Measurements from ENCODE around the gene MICALL1.
A peak's percentile ranks its signal among the peaks of the same experiment; 100 is the strongest.
"Not testable (repeated sequence)": the region's sequence is repeated elsewhere in the genome, so short reads cannot be mapped to it uniquely, and the experiment has no call there.

The MICALL1 gene

DNA sequence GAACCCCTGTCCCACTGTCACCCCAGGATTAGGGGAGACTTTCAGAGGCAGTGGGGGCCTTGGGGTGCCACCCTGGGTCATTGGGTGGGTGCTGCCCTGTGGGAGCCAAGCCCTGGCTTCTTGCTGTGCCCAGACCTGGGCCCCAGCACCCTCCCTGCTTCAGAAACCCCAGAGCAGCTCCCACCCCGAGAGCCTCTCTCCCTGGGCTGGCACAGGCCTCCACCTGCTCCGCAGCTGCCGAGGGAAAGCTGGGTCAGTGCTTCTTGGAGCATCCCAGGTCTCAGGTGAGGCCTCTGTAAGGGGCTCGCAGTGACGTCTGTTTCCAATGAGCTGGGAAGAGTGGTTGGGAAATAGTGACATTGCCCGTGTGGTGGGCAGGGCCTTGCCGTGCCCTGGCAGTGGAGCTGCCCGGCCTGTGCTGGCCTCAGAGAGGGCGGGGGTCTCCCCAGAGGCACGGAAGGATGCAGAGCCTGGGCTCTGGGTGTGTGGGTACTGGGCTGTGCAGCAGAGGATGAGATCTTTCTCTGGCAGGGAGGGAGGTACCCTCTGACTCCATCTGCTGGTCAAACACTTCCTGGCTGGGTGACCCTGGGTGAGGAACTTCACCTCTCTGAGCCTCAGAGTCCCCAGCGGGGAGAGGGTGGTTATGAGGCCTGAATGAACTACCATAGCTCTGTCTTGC lies 24.3 kb downstream of the MICALL1 start:
- no peak for DNase-seq

DNA sequence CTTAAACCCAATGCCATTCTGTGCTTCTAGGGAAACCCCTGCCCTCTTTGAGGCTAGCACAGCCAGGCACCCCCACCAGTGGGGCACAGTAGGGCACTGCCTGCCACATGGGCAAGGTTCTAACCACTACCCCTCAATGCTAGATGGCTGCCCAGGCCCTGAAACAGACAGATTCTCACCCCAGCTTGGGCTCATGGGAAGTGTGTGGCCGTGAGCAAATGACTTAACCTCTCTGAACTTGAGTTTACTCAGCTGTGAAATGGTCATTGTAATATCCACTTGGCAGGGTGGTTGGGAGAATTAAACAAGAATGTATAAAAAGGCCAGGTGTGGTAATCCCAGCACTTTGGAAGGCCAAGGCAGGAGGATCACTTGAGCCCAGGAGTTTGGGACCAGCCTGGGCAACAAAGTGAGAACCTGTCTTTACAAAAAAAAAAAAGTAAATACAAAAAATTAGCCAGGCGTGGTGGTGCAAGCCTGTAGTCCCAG lies 24.9 kb downstream of the MICALL1 start:
- no peak for DNase-seq

DNA sequence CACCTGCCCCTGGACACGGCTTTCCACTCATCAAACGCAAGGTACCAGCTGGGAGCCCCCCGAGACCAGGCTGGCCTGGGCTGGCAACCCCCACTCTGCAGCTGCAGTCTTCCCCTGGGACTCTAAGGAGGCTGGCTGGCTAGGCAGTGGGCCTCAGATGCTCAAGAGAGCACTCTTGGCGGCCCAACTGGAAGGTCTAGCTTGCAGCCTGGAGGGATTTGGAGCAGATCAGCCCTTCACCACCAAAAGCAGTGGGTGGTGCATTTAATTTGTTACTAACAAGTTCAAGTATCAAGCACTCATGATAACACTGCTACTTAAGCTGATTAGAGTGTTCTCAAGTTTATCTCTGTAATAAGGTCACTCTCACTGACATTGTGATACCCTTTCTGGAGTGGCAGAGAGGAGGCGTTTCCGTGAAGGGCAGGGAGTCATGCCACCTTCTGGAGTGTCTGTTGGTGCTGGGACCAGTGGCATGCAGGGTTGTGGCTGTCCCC lies 25.8 kb downstream of the MICALL1 start:
- no peak for DNase-seq

GRCh38 chr22:37932401-37932800 lies 26.3 kb downstream of the MICALL1 start:
- DNase-seq: no peak

DNA sequence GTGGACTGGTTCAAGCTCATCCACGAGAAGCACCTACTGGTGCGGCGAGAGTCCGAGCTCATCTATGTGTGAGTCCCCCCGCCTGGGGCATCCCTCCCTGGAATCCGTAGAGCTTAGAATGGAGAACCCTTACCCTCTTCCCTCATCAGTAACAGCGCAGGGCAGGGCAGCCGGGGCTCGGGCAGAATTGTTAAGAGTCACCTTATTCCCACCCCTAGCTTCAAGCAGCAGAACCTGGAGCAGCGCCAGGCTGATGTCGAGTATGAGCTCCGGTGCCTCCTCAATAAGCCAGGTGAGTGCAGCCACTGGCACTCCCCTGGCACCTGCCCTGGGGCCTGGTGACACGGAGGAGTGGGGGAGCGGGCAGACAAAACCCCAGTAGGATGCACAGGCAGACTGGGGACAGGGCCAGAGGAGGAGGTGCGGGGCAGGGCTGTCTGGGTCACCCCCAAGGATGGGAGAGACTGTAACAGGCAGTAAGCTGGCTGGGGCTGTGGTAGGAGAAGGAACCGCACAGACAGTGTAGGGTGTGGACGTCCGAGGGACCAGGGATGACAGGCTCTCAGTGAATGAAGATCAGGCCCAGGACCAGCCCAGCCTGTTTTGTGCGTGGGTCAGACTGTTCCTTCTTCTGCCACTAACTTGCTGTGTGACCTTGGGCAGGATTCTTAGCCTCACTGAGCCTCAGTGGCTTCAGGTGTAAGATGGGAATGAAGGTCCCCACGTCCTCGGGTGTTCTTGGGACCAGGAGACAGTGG lies 26.9 kb downstream of the MICALL1 start:
- DNase-seq: no peak

- DNase-seq: peak; percentile 79
These were observed 27.7 kb downstream of the MICALL1 start for GRCh38 chr22:37933711-37934376.

- no peak for DNase-seq
These were observed 34.7 kb downstream of the MICALL1 start for GRCh38 chr22:37940698-37941376.

GRCh38 chr22:37942133-37942532 lies 36.0 kb downstream of the MICALL1 start:
- DNase-seq: no peak

GRCh38 chr22:37943136-37943824 lies 37.2 kb downstream of the MICALL1 start:
- DNase-seq: no peak

GRCh38 chr22:37943825-37944198 lies 37.7 kb downstream of the MICALL1 start:
- DNase-seq: no peak

DNA sequence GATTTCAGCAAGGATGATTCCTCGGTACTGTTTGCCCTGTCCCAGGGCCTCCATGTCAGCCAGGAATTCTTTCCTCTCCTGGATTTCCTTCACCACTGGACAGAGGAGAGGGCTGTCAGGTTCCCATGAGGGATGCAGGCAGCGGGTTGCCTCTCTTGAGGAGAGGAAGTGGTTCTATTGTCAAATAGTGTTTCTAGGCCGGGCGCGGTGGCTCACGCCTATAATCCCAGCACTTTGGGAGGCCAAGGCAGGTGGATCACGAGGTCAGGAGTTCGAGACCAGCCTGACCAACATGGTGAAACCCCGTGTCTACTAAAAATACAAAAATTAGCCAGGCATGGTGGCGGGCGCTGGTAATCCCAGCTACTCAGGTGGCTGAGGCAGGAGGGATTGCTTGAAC lies 38.3 kb downstream of the MICALL1 start:
- DNase-seq: not testable (repeated sequence)

GRCh38 chr22:37947142-37947795 lies 41.2 kb downstream of the MICALL1 start:
- DNase-seq: not testable (repeated sequence)

DNA sequence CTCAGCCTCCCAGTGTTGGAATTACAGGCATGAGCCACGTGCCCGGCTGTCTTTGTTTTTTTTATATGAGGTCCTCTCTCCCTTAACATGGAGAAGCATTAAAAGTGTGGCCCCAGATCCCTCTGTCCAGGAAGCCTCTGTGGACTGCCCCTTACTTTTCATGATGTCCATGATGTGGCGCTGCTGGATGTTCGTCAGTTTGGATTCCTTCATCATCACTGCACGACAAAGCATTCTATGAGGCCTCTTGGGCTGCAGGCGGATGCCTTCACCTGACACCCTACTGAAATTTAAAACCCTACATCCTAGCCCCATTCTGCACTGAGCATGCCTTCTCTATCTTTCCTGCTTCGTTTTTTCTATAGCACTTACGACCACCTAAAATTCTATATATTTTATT lies 45.2 kb downstream of the MICALL1 start:
- no peak for DNase-seq

DNA sequence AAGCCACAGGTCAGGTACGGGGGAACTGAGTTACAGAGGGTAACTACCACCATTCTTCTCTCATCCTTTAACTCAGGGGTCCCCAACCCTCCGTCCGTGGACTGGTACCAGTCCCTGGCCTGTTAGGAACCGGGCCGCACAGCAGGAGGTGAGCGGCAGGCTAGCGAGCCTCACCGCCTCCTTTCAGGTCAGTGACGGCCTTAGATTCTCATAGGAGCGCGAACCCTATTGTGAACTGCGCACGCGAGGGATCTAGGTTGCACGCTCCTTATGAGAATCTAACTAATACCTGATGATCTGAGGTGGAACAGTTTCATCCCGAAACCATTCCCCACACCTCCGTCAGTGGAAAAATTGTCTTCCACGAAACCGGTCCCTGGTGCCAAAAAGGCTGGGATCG lies 46.5 kb downstream of the MICALL1 start:
- DNase-seq: not testable (repeated sequence)

DNA sequence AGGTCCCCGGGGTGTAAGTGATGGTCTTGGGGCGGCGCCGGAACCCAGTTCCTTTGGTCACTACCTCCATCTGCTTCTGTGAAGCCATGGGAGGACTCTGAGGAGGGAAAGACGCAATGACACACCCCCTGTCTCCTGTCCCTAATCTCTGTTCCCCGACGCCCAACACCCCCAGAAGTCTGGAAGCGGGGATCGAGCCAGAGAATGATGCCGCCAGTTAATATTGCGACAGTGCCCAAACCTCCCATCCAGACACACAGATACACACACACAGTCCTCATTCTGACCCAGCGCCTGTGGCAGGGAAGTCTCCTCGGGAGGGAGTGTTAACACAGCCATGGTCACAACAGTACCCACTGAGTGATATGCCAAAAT lies 47.0 kb downstream of the MICALL1 start:
- no peak for DNase-seq

DNA sequence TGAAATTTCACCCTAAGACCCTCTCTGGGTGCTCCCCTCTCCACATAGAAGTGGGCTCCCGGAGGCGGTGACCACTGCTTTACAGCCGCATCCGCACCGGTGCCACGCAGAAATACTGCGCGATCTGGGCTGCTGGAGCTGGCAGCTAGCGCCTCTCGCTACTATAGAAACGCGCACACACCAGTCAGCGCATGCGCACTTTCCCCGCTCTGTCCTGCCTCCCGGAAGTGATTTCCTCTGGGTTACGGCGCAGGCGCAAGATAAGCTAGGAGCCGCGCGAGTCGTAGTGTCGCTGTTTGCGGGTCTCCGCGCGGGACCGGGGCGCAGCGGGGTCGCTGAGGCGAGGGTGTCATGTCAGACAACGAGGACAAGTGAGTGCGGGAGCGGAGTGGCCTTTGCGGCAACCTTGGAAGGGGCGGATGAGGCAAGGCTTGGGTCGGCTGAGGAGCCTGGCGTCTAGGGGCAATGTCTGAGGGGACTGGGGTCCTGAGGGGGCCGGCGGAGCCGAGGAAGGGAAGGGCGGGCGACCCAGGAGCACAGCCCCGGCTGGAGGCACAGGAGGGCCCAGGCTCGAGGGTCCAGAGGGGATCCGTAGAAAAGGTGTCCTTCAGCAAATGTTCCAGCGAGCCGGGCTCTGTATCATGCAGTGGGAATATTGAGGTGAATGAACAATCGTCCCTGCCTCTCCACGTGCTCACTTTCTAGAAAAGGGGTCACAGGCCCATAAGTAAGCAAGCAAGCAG lies 47.5 kb downstream of the MICALL1 start, which contains the start of the genes C22orf23 and POLR2F:
C22orf23 (minus strand) TSS at position 165 of the 743 bp plus-strand sequence. CDS start 452 bp downstream, outside the sequence.
POLR2F (plus strand) TSS at position 263 of the 743 bp plus-strand sequence; CDS start at position 352, 89 bp downstream.
- peak; percentile 96 for DNase-seq

DNA sequence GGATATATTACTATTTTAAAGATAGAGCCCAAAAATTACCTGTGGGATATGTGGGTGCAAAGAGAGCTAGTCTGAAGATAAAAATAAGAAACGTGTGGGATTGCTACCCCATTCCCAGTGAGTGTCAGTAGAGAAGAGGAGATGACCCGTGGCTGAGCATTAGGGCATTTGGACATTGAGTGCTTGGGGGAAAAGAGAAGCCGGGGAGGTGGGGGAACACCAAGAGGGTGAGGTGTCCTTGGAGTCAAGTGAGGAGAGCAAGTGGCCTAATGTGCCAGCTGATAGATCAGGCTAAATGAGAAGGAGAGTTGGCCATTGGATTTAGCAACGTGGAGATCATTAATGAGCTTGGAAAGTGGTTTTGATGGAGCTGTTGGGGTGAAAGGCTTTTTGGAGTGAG lies 48.6 kb downstream of the MICALL1 start:
- DNase-seq: no peak

GRCh38 chr22:37955825-37956397 lies 49.8 kb downstream of the MICALL1 start:
- DNase-seq: not testable (repeated sequence)

- DNase-seq: no peak
These were observed 51.1 kb downstream of the MICALL1 start for GRCh38 chr22:37957232-37957631.

- no peak for DNase-seq
These were observed 53.2 kb downstream of the MICALL1 start for GRCh38 chr22:37959231-37959825.
